GM12864 (cell line): ENCODE measurements around the gene MGMT.

Experiments used
- DNase-seq: peaks from one replicate; pipeline ENCODE4 v3.0.0-alpha.2; 2011; ENCODE audit warnings: low read depth
- H3K4me3 ChIP-seq: 2 replicates; pipeline ENCODE4 v1.5.1; 2011; ENCODE audit warnings: mild to moderate bottlenecking, low read depth, low read length, control low read depth
- TF ChIP-seq, protein P1 (sequence below): IDR thresholded peaks from 2 replicates; pipeline ENCODE4 v1.5.1; 2011; ENCODE audit warnings: low read depth, mild to moderate bottlenecking, moderate library complexity, low read length, control low read depth, inconsistent platforms; ENCODE audit errors: missing control alignments

Gene MGMT

DNA sequence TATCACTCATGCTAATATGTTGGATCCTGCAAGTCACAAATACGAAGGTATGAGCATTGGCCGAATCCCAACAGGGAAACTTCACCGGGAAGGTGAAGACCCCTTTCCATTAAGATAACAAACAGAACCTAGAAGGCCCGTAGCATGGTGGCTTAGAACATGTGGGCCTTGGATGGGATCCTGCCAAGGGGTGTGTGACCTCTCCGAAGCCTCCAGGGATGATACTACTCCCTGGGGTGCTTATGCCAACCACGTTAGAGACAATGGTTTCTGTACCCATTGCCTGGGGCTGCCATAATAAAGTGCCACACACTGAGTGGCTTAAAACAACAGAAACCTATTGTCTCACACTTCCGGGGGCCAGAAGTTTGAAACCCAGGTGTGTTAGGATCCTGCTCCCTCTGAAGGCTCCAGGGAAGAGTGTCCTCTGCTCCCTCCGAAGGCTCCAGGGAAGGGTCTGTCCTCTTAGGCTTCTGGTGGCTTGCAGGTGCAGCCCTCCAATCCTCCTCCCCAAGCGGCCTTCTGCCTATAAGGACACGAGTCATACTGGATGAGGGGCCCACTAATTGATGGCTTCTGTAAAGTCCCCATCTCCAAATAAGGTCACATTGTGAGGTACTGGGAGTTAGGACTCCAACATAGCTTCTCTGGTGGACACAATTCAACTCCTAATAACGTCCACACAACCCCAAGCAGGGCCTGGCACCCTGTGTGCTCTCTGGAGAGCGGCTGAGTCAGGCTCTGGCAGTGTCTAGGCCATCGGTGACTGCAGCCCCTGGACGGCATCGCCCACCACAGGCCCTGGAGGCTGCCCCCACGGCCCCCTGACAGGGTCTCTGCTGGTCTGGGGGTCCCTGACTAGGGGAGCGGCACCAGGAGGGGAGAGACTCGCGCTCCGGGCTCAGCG is 992 bp upstream of the MGMT start:
- TF ChIP-seq, protein P1, sequence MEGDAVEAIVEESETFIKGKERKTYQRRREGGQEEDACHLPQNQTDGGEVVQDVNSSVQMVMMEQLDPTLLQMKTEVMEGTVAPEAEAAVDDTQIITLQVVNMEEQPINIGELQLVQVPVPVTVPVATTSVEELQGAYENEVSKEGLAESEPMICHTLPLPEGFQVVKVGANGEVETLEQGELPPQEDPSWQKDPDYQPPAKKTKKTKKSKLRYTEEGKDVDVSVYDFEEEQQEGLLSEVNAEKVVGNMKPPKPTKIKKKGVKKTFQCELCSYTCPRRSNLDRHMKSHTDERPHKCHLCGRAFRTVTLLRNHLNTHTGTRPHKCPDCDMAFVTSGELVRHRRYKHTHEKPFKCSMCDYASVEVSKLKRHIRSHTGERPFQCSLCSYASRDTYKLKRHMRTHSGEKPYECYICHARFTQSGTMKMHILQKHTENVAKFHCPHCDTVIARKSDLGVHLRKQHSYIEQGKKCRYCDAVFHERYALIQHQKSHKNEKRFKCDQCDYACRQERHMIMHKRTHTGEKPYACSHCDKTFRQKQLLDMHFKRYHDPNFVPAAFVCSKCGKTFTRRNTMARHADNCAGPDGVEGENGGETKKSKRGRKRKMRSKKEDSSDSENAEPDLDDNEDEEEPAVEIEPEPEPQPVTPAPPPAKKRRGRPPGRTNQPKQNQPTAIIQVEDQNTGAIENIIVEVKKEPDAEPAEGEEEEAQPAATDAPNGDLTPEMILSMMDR: no peak

DNA sequence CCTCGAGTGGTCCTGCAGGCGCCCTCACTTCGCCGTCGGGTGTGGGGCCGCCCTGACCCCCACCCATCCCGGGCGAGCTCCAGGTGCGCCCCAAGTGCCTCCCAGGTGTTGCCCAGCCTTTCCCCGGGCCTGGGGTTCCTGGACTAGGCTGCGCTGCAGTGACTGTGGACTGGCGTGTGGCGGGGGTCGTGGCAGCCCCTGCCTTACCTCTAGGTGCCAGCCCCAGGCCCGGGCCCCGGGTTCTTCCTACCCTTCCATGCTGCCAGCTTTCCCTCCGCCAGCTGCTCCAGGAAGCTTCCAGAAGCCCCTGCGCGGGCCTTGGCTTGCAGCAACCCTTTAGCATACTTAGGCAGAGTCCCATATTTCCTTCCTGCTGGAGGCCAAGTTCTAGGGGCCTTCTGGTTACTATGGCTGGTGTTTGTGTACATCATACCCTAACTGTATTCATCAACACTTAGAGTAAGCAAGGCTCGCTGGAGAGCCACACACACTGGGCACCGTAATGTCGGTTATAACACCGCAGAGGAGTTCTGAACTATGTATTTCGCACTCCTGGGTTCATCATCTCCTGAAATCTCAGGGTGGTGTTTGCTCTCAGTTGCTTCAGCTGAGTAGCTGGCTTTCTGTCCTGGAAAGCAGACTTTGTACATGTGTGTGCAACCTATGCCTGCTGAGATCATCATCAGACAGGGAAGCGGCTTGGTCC is 471 bp downstream of the MGMT start:
- H3K4me3 ChIP-seq: peak overlapping the region; percentile 96
- DNase-seq: no peak
- TF ChIP-seq, protein P1: no peak

More for the DNA sequence above, 992 bp upstream of the MGMT start:
- no peak for DNase-seq
- peak overlapping the region; percentile 58 for H3K4me3 ChIP-seq

DNA sequence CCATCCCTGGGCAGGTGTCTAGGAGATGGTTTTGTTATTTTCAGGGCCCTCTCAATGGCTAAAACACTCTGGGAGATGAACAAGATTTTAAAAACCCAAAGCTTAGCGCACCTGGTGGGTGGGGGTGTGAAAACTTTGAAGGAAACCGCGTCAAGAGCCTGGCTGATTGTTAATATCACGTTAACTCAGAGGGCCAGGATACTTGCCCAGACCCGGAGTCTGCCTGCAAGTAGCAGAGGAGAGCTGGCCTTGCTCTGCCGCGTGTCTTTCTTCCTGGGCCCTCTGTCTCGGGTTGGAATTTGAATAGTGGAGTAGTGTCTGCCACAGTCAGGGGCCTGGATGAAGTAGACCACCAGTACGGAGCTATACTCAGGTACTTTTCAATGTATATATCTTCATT is 1.1 kb downstream of the MGMT start:
- H3K4me3 ChIP-seq: no peak overlapping the region; the same call in 1 of the 2 replicates

DNA sequence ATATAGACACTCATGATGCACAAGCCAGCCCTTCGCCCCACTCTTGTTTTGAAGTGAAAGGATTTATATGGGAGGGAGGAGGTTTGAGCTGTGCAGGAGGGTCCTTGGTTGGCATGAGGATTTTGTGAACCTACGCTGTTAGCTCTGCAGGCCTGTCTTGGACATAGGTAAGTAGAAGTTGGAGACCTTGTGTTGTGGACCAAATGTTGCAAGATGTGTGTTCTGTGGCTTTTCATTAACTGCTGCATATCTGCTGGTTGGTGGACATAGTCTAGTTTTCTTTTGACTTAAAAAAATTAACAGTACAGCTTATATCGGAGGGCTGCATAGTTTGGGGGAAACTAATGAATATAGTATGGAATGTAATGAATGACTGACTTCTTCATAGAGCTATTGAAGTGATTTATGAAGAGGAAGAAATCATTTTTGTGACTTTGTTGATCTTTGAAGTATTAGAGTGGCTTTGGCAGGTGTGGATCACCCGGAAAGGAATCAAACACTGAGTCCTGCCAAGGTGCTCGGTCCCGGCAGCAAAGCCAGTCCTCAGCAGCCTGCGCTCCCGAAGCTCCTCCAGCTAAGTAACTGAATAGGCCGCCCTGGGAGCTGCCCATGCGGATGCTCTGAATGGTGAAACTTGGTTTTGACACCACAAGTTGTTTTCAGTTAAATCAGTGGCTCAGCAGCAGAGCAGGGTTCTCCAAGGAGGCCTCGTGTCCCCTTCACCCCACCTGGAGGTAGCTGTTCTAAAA is 3.2 kb downstream of the MGMT start:
- TF ChIP-seq, protein P1: no peak
- no peak for DNase-seq
- no peak overlapping the region for H3K4me3 ChIP-seq

More for the DNA sequence above, 1.1 kb downstream of the MGMT start:
- no peak for DNase-seq
- TF ChIP-seq, protein P1: no peak

DNA sequence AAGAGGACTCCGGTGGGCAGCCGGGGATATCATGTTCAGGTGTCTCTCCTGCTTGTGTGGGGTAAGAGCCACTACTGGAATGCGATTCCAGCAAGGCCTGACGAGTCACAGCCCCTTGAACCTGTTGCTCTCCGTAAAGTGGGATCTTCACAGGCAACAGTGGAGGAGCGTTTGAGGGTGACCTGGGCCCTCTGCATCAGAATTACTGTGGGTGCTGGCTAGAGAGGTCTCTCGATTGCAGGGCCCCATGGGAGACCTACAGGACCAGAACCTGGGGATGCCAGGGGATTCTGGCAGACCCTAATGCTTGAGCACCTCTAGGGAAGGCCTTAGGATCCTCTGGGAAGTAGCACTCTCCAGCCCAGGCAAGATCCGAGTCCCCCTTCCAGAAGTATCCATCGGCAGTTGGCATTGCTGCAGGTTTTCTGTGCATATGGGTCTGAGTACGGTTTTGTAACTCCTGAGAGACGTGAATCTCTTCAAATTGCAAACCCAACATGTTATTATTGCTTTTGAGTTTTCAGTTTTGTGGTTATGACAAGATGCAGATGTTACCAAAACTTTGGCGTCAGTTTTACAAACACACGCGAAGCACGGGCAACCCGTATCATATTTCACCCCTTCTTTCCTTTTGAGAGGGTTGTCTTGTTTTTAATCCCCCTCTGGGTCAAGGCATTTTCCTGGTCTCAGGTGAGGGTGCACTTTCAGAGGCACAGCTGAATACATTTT is 4.6 kb downstream of the MGMT start:
- DNase-seq: no peak
- H3K4me3 ChIP-seq: no peak overlapping the region
- TF ChIP-seq, protein P1: no peak
